ENCODE measurements around the gene PIEZO2. TPM values are rescaled to one million over a fixed set of nuclear protein-coding genes. Genes with fewer than 3 reads are reported as not detected.

The PIEZO2 gene
- total RNA-seq, 4 donors from 2014 or later: 0.64 to 1.8 (median 1.6) TPM

DNA sequence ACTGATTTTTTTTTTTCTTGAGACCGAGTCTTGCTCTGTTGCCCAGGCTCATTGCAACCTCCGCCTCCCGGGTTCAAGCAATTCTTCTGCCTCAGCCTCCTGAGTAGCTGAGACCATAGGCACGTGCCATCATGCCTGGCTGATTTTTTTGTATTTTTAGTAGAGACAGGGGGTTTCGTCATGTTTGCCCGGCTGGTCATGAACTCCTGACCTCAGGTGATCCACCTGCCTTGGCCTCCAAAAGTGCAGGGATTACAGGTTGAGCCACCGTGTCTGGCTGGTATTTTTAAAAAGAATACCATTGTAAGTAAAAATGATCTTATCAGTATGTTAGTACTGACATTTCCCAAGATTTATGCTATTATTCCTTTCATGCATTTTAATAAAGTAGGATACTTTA is 105.7 kb downstream of the PIEZO2 start:
- no peak overlapping the region for H3K4me3 ChIP-seq
- ATAC-seq: no peak
- H3K27ac ChIP-seq: no peak overlapping the region
- no peaks in the 10 kb centered on the region for H3K27me3 ChIP-seq
- H3K9me3 ChIP-seq: peaks cover 0 to 7% (median 0%) of the 10 kb centered on the region in 3 donors
- no peaks in the 10 kb centered on the region for H3K4me1 ChIP-seq
- TF ChIP-seq CTCF (IDR thresholded peaks at IDR 0.05) (no peak), POLR2AphosphoS5 (IDR thresholded peaks at IDR 0.05) (no peak), EP300 (IDR thresholded peaks at IDR 0.05) (no peak), POLR2A (IDR thresholded peaks at IDR 0.05) (no peak)
- WGBS, 2 donors (ENCODE audit: low coverage in 1 of 2): 89% methylated on average over 7 of the region's 7 CpGs
- H3K36me3 ChIP-seq: no peaks in the 10 kb centered on the region

DNA sequence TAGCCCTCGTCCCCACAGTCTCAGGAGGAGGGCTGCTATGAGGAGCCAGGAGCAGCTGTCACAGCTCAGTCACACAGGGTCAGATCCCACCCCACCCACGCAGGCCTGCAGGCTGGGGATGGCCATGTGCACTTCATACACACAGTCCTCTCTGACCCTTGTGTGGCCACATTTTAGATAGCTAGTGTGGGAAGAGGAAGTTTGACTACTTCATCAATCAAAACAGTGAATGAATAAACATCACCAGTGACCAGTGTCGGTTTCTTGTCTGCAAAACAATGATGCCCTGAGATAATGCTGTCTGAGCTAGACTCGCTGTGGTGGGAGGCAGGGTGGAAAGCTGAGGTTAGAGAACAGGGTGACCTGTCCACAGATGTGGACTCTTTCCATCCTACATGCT is 107.1 kb downstream of the PIEZO2 start:
- no peak overlapping the region for H3K27ac ChIP-seq
- ATAC-seq: no peak

GRCh38 chr18:11040823-11041656 is 108.3 kb downstream of the PIEZO2 start:
- Histone ChIP-seq H3K36me3 (no peaks in the 10 kb centered on the region), H3K4me1 (no peaks in the 10 kb centered on the region), H3K27me3 (no peaks in the 10 kb centered on the region), H3K4me3 (no peak overlapping the region), H3K9me3 (peaks cover 0 to 7% (median 0%) of the 10 kb centered on the region in 3 donors), H3K27ac (no peak overlapping the region)
- WGBS, 2 donors (ENCODE audit: low coverage in 1 of 2): 35 to 49% methylated on average over 7 of the region's 7 CpGs
- ATAC-seq: peak; percentile 36
- TF ChIP-seq POLR2AphosphoS5 (IDR thresholded peaks at IDR 0.05) (no peak), EP300 (IDR thresholded peaks at IDR 0.05) (no peak), POLR2A (IDR thresholded peaks at IDR 0.05) (no peak), CTCF (IDR thresholded peaks at IDR 0.05) (peak; percentile 52 to 72 (median 60))

More for the DNA sequence above, 107.1 kb downstream of the PIEZO2 start:
- Histone ChIP-seq H3K4me3 (no peak overlapping the region), H3K4me1 (no peaks in the 10 kb centered on the region), H3K36me3 (no peaks in the 10 kb centered on the region), H3K9me3 (peaks cover 0 to 7% (median 0%) of the 10 kb centered on the region in 3 donors), H3K27me3 (no peaks in the 10 kb centered on the region)
- WGBS, 2 donors (ENCODE audit: low coverage in 1 of 2): 68% methylated on average over 2 of the region's 4 CpGs; no CpG with 5 or more reads in 1 of the 2 donors
- TF ChIP-seq CTCF (IDR thresholded peaks at IDR 0.05) (no peak), POLR2A (IDR thresholded peaks at IDR 0.05) (no peak)

DNA sequence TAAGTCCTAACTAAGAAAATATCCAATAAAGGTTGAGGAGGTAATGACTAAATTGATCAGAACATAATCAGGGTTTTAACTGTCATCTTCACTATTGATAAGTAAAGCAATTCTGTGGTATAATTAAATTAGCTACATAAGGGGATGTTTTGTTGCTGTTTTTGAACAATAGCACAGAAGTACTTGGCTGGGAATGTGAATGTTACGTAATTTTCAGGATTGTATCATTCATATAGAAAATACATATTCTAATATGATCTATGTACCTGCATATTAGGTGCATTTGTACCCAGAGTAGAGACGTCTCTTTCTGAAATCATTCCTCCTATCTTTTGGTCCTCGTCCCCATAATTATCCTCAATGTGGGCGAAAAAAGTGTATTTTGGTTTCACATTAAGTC is 109.0 kb downstream of the PIEZO2 start:
- Histone ChIP-seq H3K27ac (no peak overlapping the region), H3K4me1 (no peaks in the 10 kb centered on the region), H3K36me3 (no peaks in the 10 kb centered on the region), H3K27me3 (no peaks in the 10 kb centered on the region), H3K4me3 (no peak overlapping the region), H3K9me3 (peaks cover 0 to 7% (median 0%) of the 10 kb centered on the region in 3 donors)
- no peak for ATAC-seq
- 60 to 68% methylated on average over 4 of the region's 4 CpGs for WGBS, 2 donors (ENCODE audit: low coverage in 1 of 2)
- TF ChIP-seq POLR2AphosphoS5 (IDR thresholded peaks at IDR 0.05) (no peak), CTCF (IDR thresholded peaks at IDR 0.05) (no peak), EP300 (IDR thresholded peaks at IDR 0.05) (no peak), POLR2A (IDR thresholded peaks at IDR 0.05) (no peak)

All from gastroesophageal sphincter (tissue), 4 donors.